Iris pigment epithelial cell (primary cell): ENCODE data around the gene DNAJC7.

Source experiments
- DNase-seq: peaks from one replicate; pipeline ENCODE4 v3.0.0-alpha.2; 2011; ENCODE audit warnings: low read depth

Gene DNAJC7

GRCh38 chr17:42016941-42017865 lies at the start of gene DNAJC7:
Gene DNAJC7 (minus strand): TSS chr17:42017439. CDS start chr17:42017416, 23 bp downstream.
- peak; percentile 92 for DNase-seq

- peak; percentile 11 for DNase-seq
Observed at GRCh38 chr17:42065201-42065600, 48.0 kb upstream of the DNAJC7 start.

- DNase-seq = no peak
Observed at GRCh38 chr17:42062681-42063080, 45.4 kb upstream of the DNAJC7 start.

GRCh38 chr17:42061646-42062487 lies 44.6 kb upstream of the DNAJC7 start:
- DNase-seq = no peak

GRCh38 chr17:42060231-42060630 lies 43.0 kb upstream of the DNAJC7 start:
- no peak for DNase-seq

GRCh38 chr17:42059815-42060214 lies 42.6 kb upstream of the DNAJC7 start:
- DNase-seq = no peak

GRCh38 chr17:42058063-42058462 lies 40.8 kb upstream of the DNAJC7 start:
- no peak for DNase-seq

GRCh38 chr17:42056635-42057034 lies 39.4 kb upstream of the DNAJC7 start:
- no peak for DNase-seq

GRCh38 chr17:42055496-42055895 lies 38.3 kb upstream of the DNAJC7 start:
- DNase-seq = no peak

- DNase-seq = no peak
Observed at GRCh38 chr17:42055027-42055426, 37.8 kb upstream of the DNAJC7 start.

- no peak for DNase-seq
Observed at GRCh38 chr17:42053731-42054500, 36.7 kb upstream of the DNAJC7 start.

- DNase-seq = no peak
Observed at GRCh38 chr17:42052346-42052877, 35.2 kb upstream of the DNAJC7 start.

- DNase-seq = no peak
Observed at GRCh38 chr17:42051645-42052044, 34.4 kb upstream of the DNAJC7 start.

- DNase-seq = no peak
Observed at GRCh38 chr17:42051013-42051400, 33.8 kb upstream of the DNAJC7 start.

- no peak for DNase-seq
Observed at GRCh38 chr17:42050393-42051012, 33.3 kb upstream of the DNAJC7 start, which contains the start of gene C17orf113. Gene C17orf113 (minus strand): TSS chr17:42050601. CDS start chr17:42043376, 7,225 bp downstream.

GRCh38 chr17:42049834-42050392 lies 32.7 kb upstream of the DNAJC7 start:
- no peak for DNase-seq

- DNase-seq = no peak
Observed at GRCh38 chr17:42047343-42047742, 30.1 kb upstream of the DNAJC7 start.

- no peak for DNase-seq
Observed at GRCh38 chr17:42045719-42046118, 28.5 kb upstream of the DNAJC7 start.

- DNase-seq = no peak
Observed at GRCh38 chr17:42042598-42043319, 25.5 kb upstream of the DNAJC7 start.

GRCh38 chr17:42041619-42042018 lies 24.4 kb upstream of the DNAJC7 start:
- DNase-seq = no peak
